H9 (cell line): Measurements from ENCODE around the gene CR1L. TPM values are rescaled to one million over a fixed set of nuclear protein-coding genes. Genes with fewer than 3 reads are reported as not detected.
"Not testable (repeated sequence)": the region's sequence is repeated elsewhere in the genome, so short reads cannot be mapped to it uniquely, and the experiment has no call there.

Source experiments
- DNase-seq: peaks from one replicate; pipeline ENCODE4 v3.0.0-alpha.2; 2017
- H2AFZ ChIP-seq: one replicate; pipeline ENCODE4 v1.6.1; 2013; ENCODE audit warnings: mild to moderate bottlenecking, low read length, control low read depth, moderate library complexity
- H2AK5ac ChIP-seq: 2 replicates; pipeline ENCODE4 v1.6.1; 2013; ENCODE audit warnings: low read length, control low read depth, mixed read lengths; ENCODE audit not compliant: insufficient read length
- H2BK120ac ChIP-seq: one replicate; pipeline ENCODE4 v1.6.1; 2013; ENCODE audit warnings: low read depth, mild to moderate bottlenecking, low read length, control low read depth, inconsistent platforms; ENCODE audit not compliant: poor library complexity, severe bottlenecking
- H2BK12ac ChIP-seq: 2 replicates; pipeline ENCODE4 v1.6.1; 2013; ENCODE audit warnings: low read length, control low read depth, mixed read lengths, low read depth; ENCODE audit not compliant: insufficient read length
- H2BK15ac ChIP-seq: 2 replicates; pipeline ENCODE4 v1.6.1; 2013; ENCODE audit warnings: low read depth, low read length, control low read depth
- H2BK20ac ChIP-seq: one replicate; pipeline ENCODE4 v1.6.1; 2013; ENCODE audit warnings: low read depth, mild to moderate bottlenecking, low read length, control low read depth, inconsistent platforms; ENCODE audit not compliant: poor library complexity, severe bottlenecking
- H2BK5ac ChIP-seq: 2 replicates; pipeline ENCODE4 v1.6.1; 2013; ENCODE audit warnings: low read length, control low read depth, mixed read lengths; ENCODE audit not compliant: insufficient read length
- H3K14ac ChIP-seq: 2 replicates; pipeline ENCODE4 v1.6.1; 2013; ENCODE audit warnings: low read length, control low read depth; ENCODE audit not compliant: insufficient read depth
- H3K18ac ChIP-seq: 2 replicates; pipeline ENCODE4 v1.6.1; 2013; ENCODE audit warnings: low read depth, mild to moderate bottlenecking, mixed read lengths, low read length, control low read depth; ENCODE audit not compliant: insufficient read length
- H3K23ac ChIP-seq: 2 replicates; pipeline ENCODE4 v1.6.1; 2013; ENCODE audit warnings: low read length, control low read depth, mixed read lengths, low read depth; ENCODE audit not compliant: insufficient read length
- H3K23me2 ChIP-seq: 2 replicates; pipeline ENCODE4 v1.6.1; 2013; ENCODE audit warnings: low read depth, mild to moderate bottlenecking, mixed read lengths, low read length, control low read depth; ENCODE audit not compliant: insufficient read length, poor library complexity, severe bottlenecking
- H3K27ac ChIP-seq: 2 replicates; pipeline ENCODE4 v1.5.1; 2013; ENCODE audit warnings: low read length, control low read depth, mixed read lengths, low read depth; ENCODE audit not compliant: insufficient read length
- H3K27me3 ChIP-seq: 2 replicates; pipeline ENCODE4 v1.6.1; 2013; ENCODE audit warnings: low read length, control low read depth, inconsistent platforms; ENCODE audit not compliant: insufficient read depth
- H3K4ac ChIP-seq: 2 replicates; pipeline ENCODE4 v1.6.1; 2013; ENCODE audit warnings: low read depth, mild to moderate bottlenecking, control low read depth, inconsistent platforms, low read length, moderate library complexity
- H3K4me1 ChIP-seq: 2 replicates; pipeline ENCODE4 v1.6.1; 2013; ENCODE audit warnings: low read length, control low read depth, inconsistent platforms; ENCODE audit not compliant: insufficient read depth
- H3K4me2 ChIP-seq: 2 replicates; pipeline ENCODE4 v1.6.1; 2013; ENCODE audit warnings: low read length, control low read depth, mixed read lengths; ENCODE audit not compliant: insufficient read length, insufficient read depth
- H3K56ac ChIP-seq: 2 replicates; pipeline ENCODE4 v1.6.1; 2013; ENCODE audit warnings: low read depth, mild to moderate bottlenecking, mixed read lengths, low read length, control low read depth; ENCODE audit not compliant: insufficient read length
- H3K79me1 ChIP-seq: 2 replicates; pipeline ENCODE4 v1.6.1; 2013; ENCODE audit warnings: low read depth, mild to moderate bottlenecking, moderate library complexity, low read length, control low read depth, inconsistent platforms; ENCODE audit not compliant: insufficient read depth, poor library complexity, severe bottlenecking
- H3K79me2 ChIP-seq: 2 replicates; pipeline ENCODE4 v1.6.1; 2013; ENCODE audit warnings: low read length, control low read depth, inconsistent platforms; ENCODE audit not compliant: insufficient read depth
- H3K9ac ChIP-seq: 2 replicates; pipeline ENCODE4 v1.6.1; 2013; ENCODE audit warnings: low read length, control low read depth, mixed read lengths; ENCODE audit not compliant: insufficient read length; ENCODE audit errors: extremely low read depth
- H3K9me3 ChIP-seq: one replicate; pipeline ENCODE4 v1.6.1; 2013; ENCODE audit warnings: low read depth, low read length, inconsistent platforms; ENCODE audit not compliant: control insufficient read depth
- H3T11ph ChIP-seq: one replicate; pipeline ENCODE4 v1.6.1; 2013; ENCODE audit warnings: mild to moderate bottlenecking, low read length, control low read depth, inconsistent platforms
- H4K20me1 ChIP-seq: one replicate; pipeline ENCODE4 v1.6.1; 2013; ENCODE audit not compliant: control insufficient read depth, insufficient read length, insufficient read depth
- H4K5ac ChIP-seq: 2 replicates; pipeline ENCODE4 v1.6.1; 2013; ENCODE audit warnings: low read depth, mild to moderate bottlenecking, mixed read lengths, low read length, control low read depth; ENCODE audit not compliant: insufficient read length
- H4K8ac ChIP-seq: replicated peaks from 2 replicates; pipeline ENCODE4 v1.6.1; 2013; ENCODE audit warnings: low read length, control low read depth, mixed read lengths, low read depth; ENCODE audit not compliant: insufficient read length
- H4K91ac ChIP-seq: 2 replicates; pipeline ENCODE4 v1.6.1; 2013; ENCODE audit warnings: low read depth, mild to moderate bottlenecking, moderate library complexity, mixed read lengths, low read length, control low read depth; ENCODE audit not compliant: insufficient read length
- H3K27ac Mint-ChIP-seq, 3 experiments: 2 replicates in 2 of 3; 3 replicates in 1 of 3; pipeline ENCODE4 v1.8.0; 2020 to 2021; ENCODE audit warnings: mixed read lengths in 3 of 3, mild to moderate bottlenecking in 1 of 3, moderate library complexity in 1 of 3
- H3K27me3 Mint-ChIP-seq: 2 replicates; pipeline ENCODE4 v1.8.0; 2021; ENCODE audit warnings: low read depth, mild to moderate bottlenecking, moderate library complexity, mixed read lengths
- H3K36me3 Mint-ChIP-seq, 3 experiments: 2 replicates in 2 of 3; 3 replicates in 1 of 3; pipeline ENCODE4 v1.8.0; 2020 to 2021; ENCODE audit warnings: low read depth in 3 of 3, mixed read lengths in 3 of 3; ENCODE audit not compliant: insufficient read depth in 1 of 3
- H3K4me1 Mint-ChIP-seq, 2 experiments: 2 replicates each; pipeline ENCODE4 v1.8.0; 2020; ENCODE audit warnings: mixed read lengths in 2 of 2
- H3K4me3 Mint-ChIP-seq, 2 experiments: 2 replicates in 1 of 2; 3 replicates in 1 of 2; pipeline ENCODE4 v1.8.0; 2020 to 2021; ENCODE audit warnings: mild to moderate bottlenecking in 2 of 2, mixed read lengths in 2 of 2, moderate library complexity in 1 of 2
- H3K9me3 Mint-ChIP-seq, 2 experiments: 2 replicates in 1 of 2; 3 replicates in 1 of 2; pipeline ENCODE4 v1.8.0; 2020; ENCODE audit warnings: mild to moderate bottlenecking in 2 of 2, mixed read lengths in 2 of 2, moderate library complexity in 1 of 2
- CTCF ChIP-seq: fragments of 200-600 bp; sonication (generic); conservative IDR thresholded peaks from 3 replicates; pipeline ENCODE4 v1.8.0; 2021; ENCODE audit warnings: antibody characterized with exemption, mild to moderate bottlenecking
- WGBS: extraction: QIAGEN DNeasy Blood & Tissue Kit; methylation state at CpG from one replicate; pipeline ENCODE4 v1.1.7; 2013; ENCODE audit warnings: missing lambda C conversion rate, low lambda C conversion rate, mixed read lengths; ENCODE audit not compliant: insufficient read length; ENCODE audit errors: extremely low coverage; 5-methylcytosine and 5-hydroxymethylcytosine counted together
- total RNA-seq: library from RNA; stranded (reverse); gene quantifications from 2 replicates; pipeline ENCODE4 v1.2.1, GENCODE V29; 2021

CR1L gene
- total RNA-seq, 1 experiment from 2014 or later: 0.37 TPM

DNA sequence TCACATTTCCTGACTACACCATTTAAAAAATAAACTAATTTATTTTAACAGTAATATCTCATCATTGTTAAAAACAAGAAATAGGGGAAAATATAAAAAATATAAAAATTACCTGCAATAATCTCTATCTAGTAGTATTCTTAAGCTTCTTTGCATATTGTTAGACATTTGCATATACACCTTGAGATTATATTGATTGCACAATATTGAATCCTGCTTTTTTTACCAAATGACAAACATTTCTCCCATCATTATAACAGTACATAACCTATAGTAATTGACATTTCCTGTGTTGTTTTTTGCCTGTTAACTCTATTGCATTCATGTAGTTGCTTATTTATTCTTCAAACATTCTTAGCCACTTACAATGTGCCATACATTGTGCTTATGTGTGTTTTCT is 11.7 kb upstream of the CR1L start:
- Histone ChIP-seq H3K27me3 (no peaks in the 10 kb centered on the region), H3K14ac (no peak overlapping the region), H2BK12ac (no peak overlapping the region), H3K27ac (peak overlapping the region; percentile 93), H2BK5ac (no peak overlapping the region), H2AK5ac (no peak overlapping the region), H3T11ph (no peak overlapping the region), H3K79me2 (no peaks in the 10 kb centered on the region), H3K18ac (no peak overlapping the region), H4K91ac (no peak overlapping the region), H3K23me2 (no peaks in the 10 kb centered on the region), H4K5ac (no peak overlapping the region), H3K56ac (no peak overlapping the region), H4K20me1 (no peaks in the 10 kb centered on the region), H3K23ac (no peak overlapping the region), H2BK120ac (no peak overlapping the region), H3K79me1 (no peaks in the 10 kb centered on the region), H3K4ac (no peak overlapping the region; the same call in 1 of the 2 replicates), H2AFZ (no peak overlapping the region), H3K4me1 (peaks cover 9% of the 10 kb centered on the region; the same call in 1 of the 2 replicates), H2BK15ac (no peak overlapping the region), H3K9me3 (no peaks in the 10 kb centered on the region), H3K4me2 (no peak overlapping the region), H4K8ac (no peak overlapping the region), H2BK20ac (no peak overlapping the region), H3K9ac (no peak overlapping the region)
- H3K27ac Mint-ChIP-seq: peak overlapping the region; percentile 93 to 97 (median 95)
- H3K4me1 Mint-ChIP-seq: peaks cover 59 to 67% of the 10 kb centered on the region in 2 experiments
- TF ChIP-seq CTCF: no peak
- no peaks in the 10 kb centered on the region for H3K27me3 Mint-ChIP-seq
- no peak for DNase-seq
- no peak overlapping the region; a peak in 1 of 5 replicates for H3K4me3 Mint-ChIP-seq
- H3K36me3 Mint-ChIP-seq: peaks cover 0 to 2% (median 0%) of the 10 kb centered on the region in 3 experiments; a peak in 2 of 7 replicates
- H3K9me3 Mint-ChIP-seq: no peaks in the 10 kb centered on the region

DNA sequence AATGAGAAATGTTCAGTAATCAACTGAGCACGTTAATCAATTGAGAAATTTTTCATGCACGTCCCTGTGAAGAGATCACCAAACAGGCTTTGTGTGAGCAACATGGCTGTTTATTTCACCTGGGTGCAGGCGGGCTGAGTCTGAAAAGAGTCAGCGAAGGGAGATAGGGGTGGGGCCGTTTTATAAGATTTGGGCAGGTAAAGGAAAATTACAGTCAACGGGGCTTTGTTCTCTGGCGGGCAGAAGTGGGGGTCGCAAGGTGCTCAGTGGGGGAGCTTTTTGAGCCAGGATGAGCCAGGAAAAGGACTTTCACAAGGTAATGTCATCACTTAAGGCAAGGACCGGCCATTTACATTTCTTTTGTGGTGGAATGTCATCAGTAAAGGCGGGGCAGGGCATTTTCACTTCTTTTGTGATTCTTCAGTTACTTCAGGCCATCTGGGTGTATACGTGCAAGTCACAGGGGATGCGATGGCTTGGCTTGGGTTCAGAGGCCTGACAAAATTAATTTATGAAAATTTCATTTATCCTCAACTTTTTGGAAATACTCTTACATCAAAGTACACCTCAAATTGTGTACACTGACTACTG is 11.1 kb upstream of the CR1L start:
- not testable (repeated sequence) for H3K36me3 Mint-ChIP-seq, H3K9ac ChIP-seq, H3K23ac ChIP-seq, H4K8ac ChIP-seq, H3K79me1 ChIP-seq, H3K56ac ChIP-seq, H3K14ac ChIP-seq, H3K4ac ChIP-seq, H2BK15ac ChIP-seq, H3K9me3 ChIP-seq, H3K23me2 ChIP-seq, H4K20me1 ChIP-seq, H3K9me3 Mint-ChIP-seq, H3K79me2 ChIP-seq, H3T11ph ChIP-seq, H3K18ac ChIP-seq, H3K4me1 ChIP-seq, H2BK12ac ChIP-seq, H2AFZ ChIP-seq, H3K27me3 Mint-ChIP-seq, H3K27me3 ChIP-seq, H3K4me2 ChIP-seq, H4K91ac ChIP-seq, H2BK5ac ChIP-seq, H2AK5ac ChIP-seq, H2BK20ac ChIP-seq, H4K5ac ChIP-seq
- Histone ChIP-seq H2BK120ac (peak overlapping the region; percentile 98), H3K27ac (peak overlapping the region; percentile 93)
- WGBS: no CpG with 5 or more reads among the region's 12 CpGs
- Mint-ChIP-seq H3K4me3 (peak overlapping the region in 1 of 2 experiments; percentile 10; a peak in 2 of 5 replicates), H3K27ac (peak overlapping the region; percentile 93 to 97 (median 95)), H3K4me1 (peaks cover 64 to 73% of the 10 kb centered on the region in 2 experiments)
- peak; percentile 71 for DNase-seq
